ENCODE measurements around the gene SHCBP1L. TPM values are rescaled to one million over a fixed set of nuclear protein-coding genes. Genes with fewer than 3 reads are reported as not detected.

SHCBP1L gene
- total RNA-seq, 2 experiments from 2014 or later, result not detected

DNA sequence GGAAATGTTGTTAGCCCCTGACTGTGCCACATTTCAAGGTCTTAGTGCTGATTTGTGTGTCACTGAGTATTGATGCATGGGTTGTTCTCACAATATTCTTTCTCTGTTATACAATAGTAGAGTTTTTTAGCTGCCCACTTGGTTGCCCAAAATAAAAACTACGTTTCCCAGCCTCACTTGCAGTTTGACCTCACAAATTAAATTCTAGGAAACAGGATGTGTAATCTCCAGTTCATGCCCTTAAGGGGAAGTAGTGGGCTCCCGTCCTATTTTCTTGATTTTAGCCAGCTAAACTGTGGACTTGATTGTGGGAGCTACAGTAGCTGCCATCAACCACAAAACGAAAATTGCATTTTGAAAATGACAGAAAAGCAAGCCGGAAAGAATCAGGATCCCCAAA is 42.9 kb upstream of the SHCBP1L start:
- no peaks in the 10 kb centered on the region for H3K9me3 Mint-ChIP-seq
- H3K36me3 Mint-ChIP-seq (ENCODE audit: low read depth), result no peaks in the 10 kb centered on the region
- TF ChIP-seq CTCF (IDR thresholded peaks at IDR 0.05), result no peak
- intact Hi-C loops (cut with micrococcal nuclease), result no loop called here
- ChIA-PET CTCF (no interaction called here), POLR2A (no interaction called here)
- DNase-seq, result no peak
- no peak overlapping the region for H3K4me3 Mint-ChIP-seq
- no peak overlapping the region for H3K27ac Mint-ChIP-seq
- no peaks in the 10 kb centered on the region for H3K4me1 Mint-ChIP-seq (ENCODE audit: low read depth)
- H3K27me3 Mint-ChIP-seq, result peaks cover 24% of the 10 kb centered on the region
- ATAC-seq, result no peak

GRCh38 chr1:182993746-182994145 is 40.8 kb upstream of the SHCBP1L start:
- H3K27ac Mint-ChIP-seq, result no peak overlapping the region
- H3K9me3 Mint-ChIP-seq, result no peaks in the 10 kb centered on the region
- POLR2A ChIA-PET, result no interaction called here
- H3K4me1 Mint-ChIP-seq (ENCODE audit: low read depth), result no peaks in the 10 kb centered on the region
- intact Hi-C loops (cut with micrococcal nuclease), result no loop called here
- H3K36me3 Mint-ChIP-seq (ENCODE audit: low read depth), result no peaks in the 10 kb centered on the region
- CTCF ChIA-PET, result no interaction called here
- DNase-seq, result no peak
- peaks cover 26% of the 10 kb centered on the region for H3K27me3 Mint-ChIP-seq
- no peak overlapping the region for H3K4me3 Mint-ChIP-seq
- TF ChIP-seq CTCF (IDR thresholded peaks at IDR 0.05), result no peak
- no peak for ATAC-seq

- no peak for TF ChIP-seq CTCF (IDR thresholded peaks at IDR 0.05)
- no peaks in the 10 kb centered on the region for H3K4me1 Mint-ChIP-seq (ENCODE audit: low read depth)
- ChIA-PET POLR2A (no interaction called here), CTCF (no interaction called here)
- intact Hi-C loops (cut with micrococcal nuclease), result no loop called here
- no peaks in the 10 kb centered on the region for H3K36me3 Mint-ChIP-seq (ENCODE audit: low read depth)
- no peaks in the 10 kb centered on the region for H3K9me3 Mint-ChIP-seq
- no peak for DNase-seq
- ATAC-seq, result no peak
- H3K4me3 Mint-ChIP-seq, result no peak overlapping the region
- peaks cover 19% of the 10 kb centered on the region for H3K27me3 Mint-ChIP-seq
- no peak overlapping the region for H3K27ac Mint-ChIP-seq
Measured at GRCh38 chr1:182990413-182991144, 37.6 kb upstream of the SHCBP1L start.

DNA sequence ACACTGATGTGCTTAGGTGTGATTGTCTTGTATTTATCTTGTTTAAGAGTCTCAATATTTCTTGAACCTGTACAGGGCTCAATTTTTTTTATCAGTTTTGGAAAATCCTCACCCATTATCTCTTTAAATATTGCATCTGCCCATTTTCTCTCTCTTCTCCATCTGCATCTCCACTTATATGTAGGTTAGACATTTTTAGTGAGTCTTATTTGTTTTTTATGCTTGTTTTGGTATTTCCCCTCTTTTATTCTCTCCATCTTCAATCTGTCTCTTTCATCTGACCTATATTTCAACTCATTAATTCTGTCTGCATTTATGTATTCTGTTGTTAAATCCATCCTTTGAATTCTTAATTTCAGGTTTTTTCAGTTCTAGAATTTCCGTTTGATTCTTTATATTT is 32.9 kb upstream of the SHCBP1L start:
- Mint-ChIP-seq H3K36me3 (ENCODE audit: low read depth) (no peaks in the 10 kb centered on the region), H3K9me3 (peaks cover 4% of the 10 kb centered on the region), H3K27me3 (peaks cover 14% of the 10 kb centered on the region), H3K4me3 (no peak overlapping the region), H3K27ac (no peak overlapping the region), H3K4me1 (ENCODE audit: low read depth) (no peaks in the 10 kb centered on the region)
- ChIA-PET POLR2A (no interaction called here), CTCF (no interaction called here)
- ATAC-seq, result no peak
- intact Hi-C loops (cut with micrococcal nuclease), result no loop called here
- no peak for TF ChIP-seq CTCF (IDR thresholded peaks at IDR 0.05)
- no peak for DNase-seq

GRCh38 chr1:182984621-182985020 is 31.7 kb upstream of the SHCBP1L start:
- peaks cover 9% of the 10 kb centered on the region for H3K27me3 Mint-ChIP-seq
- H3K4me3 Mint-ChIP-seq, result no peak overlapping the region
- H3K27ac Mint-ChIP-seq, result no peak overlapping the region
- intact Hi-C loops (cut with micrococcal nuclease), result no loop called here
- H3K9me3 Mint-ChIP-seq, result peaks cover 4% of the 10 kb centered on the region
- ChIA-PET CTCF (no interaction called here), POLR2A (no interaction called here)
- TF ChIP-seq CTCF (IDR thresholded peaks at IDR 0.05), result no peak
- ATAC-seq, result no peak
- H3K4me1 Mint-ChIP-seq (ENCODE audit: low read depth), result no peaks in the 10 kb centered on the region
- H3K36me3 Mint-ChIP-seq (ENCODE audit: low read depth), result no peaks in the 10 kb centered on the region
- DNase-seq, result no peak
